MCF 10A (cell line): ENCODE results near the gene HDLBP. TPM values are rescaled to one million over a fixed set of nuclear protein-coding genes. Genes with fewer than 3 reads are reported as not detected.

Experiments used
- BruUV-seq: library from RNA; stranded (reverse); fragments of 400-500 nt; replicated peaks from 2 replicates; lab custom pipeline; 2021; lab: Mats Ljungman, UMichigan
- CTCF ChIA-PET: fragments of 300-600 bp; sonication (Branson Sonifier 250); formaldehyde crosslinking; extraction: SDS; loops from one replicate; lab custom pipeline; 2021; ENCODE audit warnings: antibody characterized with exemption, inconsistent platforms; lab: Yijun Ruan, JAX
- POLR2A ChIA-PET: fragments of 300-600, 350-650 bp; sonication (Branson Sonifier 250); formaldehyde crosslinking; extraction: SDS; loops from one replicate; lab custom pipeline; 2020; ENCODE audit warnings: antibody characterized with exemption, inconsistent platforms; lab: Yijun Ruan, JAX
- DNase-seq: peaks from one replicate; pipeline ENCODE4 v3.0.0-alpha.2; 2018; ENCODE audit not compliant: unreplicated experiment
- H3K27ac Mint-ChIP-seq: one replicate; pipeline ENCODE4 v1.8.0; 2022; ENCODE audit warnings: mild to moderate bottlenecking, low read depth, mixed read lengths; ENCODE audit not compliant: unreplicated experiment
- H3K27me3 Mint-ChIP-seq: one replicate; pipeline ENCODE4 v1.8.0; 2022; ENCODE audit warnings: mixed read lengths; ENCODE audit not compliant: insufficient read depth, unreplicated experiment
- H3K36me3 Mint-ChIP-seq: one replicate; pipeline ENCODE4 v1.8.0; 2022; ENCODE audit warnings: mild to moderate bottlenecking, moderate library complexity, mixed read lengths; ENCODE audit not compliant: insufficient read depth, unreplicated experiment
- H3K4me1 Mint-ChIP-seq: one replicate; pipeline ENCODE4 v1.8.0; 2022; ENCODE audit warnings: mixed read lengths; ENCODE audit not compliant: insufficient read depth, unreplicated experiment
- H3K4me3 Mint-ChIP-seq: one replicate; pipeline ENCODE4 v1.8.0; 2022; ENCODE audit warnings: mild to moderate bottlenecking, moderate library complexity, mixed read lengths; ENCODE audit not compliant: unreplicated experiment
- H3K9me3 Mint-ChIP-seq: one replicate; pipeline ENCODE4 v1.8.0; 2022; ENCODE audit warnings: mixed read lengths; ENCODE audit not compliant: unreplicated experiment
- CTCF ChIP-seq: fragments of 200-600 bp; IDR thresholded peaks from one replicate; pipeline ENCODE4 v1.8.0; 2022; ENCODE audit warnings: antibody characterized with exemption, mild to moderate bottlenecking; ENCODE audit not compliant: unreplicated experiment
- intact Hi-C: fragments of 100-400 bp; cut with micrococcal nuclease; formaldehyde crosslinking; loops from 2 replicates; pipeline ENCODE4 v1.14.1; 2022
- total RNA-seq: library from RNA; stranded (reverse); gene quantifications from 2 replicates; pipeline ENCODE4 v1.2.3, GENCODE V29; 2022

HDLBP gene
- total RNA-seq, 1 experiment from 2014 or later, result 670 TPM

- Mint-ChIP-seq H3K4me1 (peaks cover 39% of the 10 kb centered on the region), H3K9me3 (no peaks in the 10 kb centered on the region), H3K27me3 (no peaks in the 10 kb centered on the region), H3K36me3 (peaks cover 21% of the 10 kb centered on the region), H3K27ac (peak overlapping the region; percentile 100), H3K4me3 (peak overlapping the region; percentile 98)
- TSS peak; percentile 61 for BruUV-seq
- ChIA-PET CTCF (interaction anchor here (0.6 to 2.4 kb wide), 8 partner anchors 17 to 807 kb away, joined by 3 to 10 read pairs (median 4); partner anchors contain the start of gene PPP1R7), POLR2A (interaction anchor here (0.9 to 13.7 kb wide), 21 partner anchors 8 to 728 kb away, joined by 3 to 263 read pairs (median 5); partner anchors contain the start of genes CAPN10, DTYMK and ING5)
- intact Hi-C loops, result loop anchor here (2.0 kb wide), 2 partner anchors 22 to 42 kb away; no protein-coding TSS in a partner anchor
- no peak for TF ChIP-seq CTCF
- peak; percentile 59 for DNase-seq
These were observed 1.0 kb downstream of the HDLBP start for GRCh38 chr2:241314226-241315092.

- TF ChIP-seq CTCF, result no peak
- no TSS peak for BruUV-seq
- ChIA-PET POLR2A (interaction anchor here (0.9 to 13.7 kb wide), 11 partner anchors 11 to 727 kb away, joined by 3 to 263 read pairs (median 8); partner anchors contain the start of genes CAPN10, ING5 and SNED1), CTCF (interaction anchor here (0.6 to 2.4 kb wide), 4 partner anchors 18 to 266 kb away, joined by 3 to 10 read pairs (median 4); no protein-coding TSS in a partner anchor)
- peaks cover 23% of the 10 kb centered on the region for H3K36me3 Mint-ChIP-seq
- no peaks in the 10 kb centered on the region for H3K27me3 Mint-ChIP-seq
- peak overlapping the region; percentile 100 for H3K27ac Mint-ChIP-seq
- DNase-seq, result no peak
- peaks cover 47% of the 10 kb centered on the region for H3K4me1 Mint-ChIP-seq
- H3K4me3 Mint-ChIP-seq, result peak overlapping the region; percentile 98
- no peaks in the 10 kb centered on the region for H3K9me3 Mint-ChIP-seq
- intact Hi-C loops, result loop anchor here (2.0 kb wide), 2 partner anchors 21 to 41 kb away; no protein-coding TSS in a partner anchor
These were observed 1.9 kb downstream of the HDLBP start for GRCh38 chr2:241313543-241314095.

- Mint-ChIP-seq H3K27ac (peak overlapping the region; percentile 89), H3K9me3 (no peaks in the 10 kb centered on the region), H3K4me1 (peaks cover 45% of the 10 kb centered on the region), H3K4me3 (peak overlapping the region; percentile 3), H3K27me3 (no peaks in the 10 kb centered on the region), H3K36me3 (peaks cover 16% of the 10 kb centered on the region)
- ChIA-PET POLR2A (interaction anchor here (0.6 to 13.7 kb wide), 12 partner anchors 8 to 206 kb away, joined by 3 to 263 read pairs (median 4); no protein-coding TSS in a partner anchor), CTCF (interaction anchor here (0.8 to 0.9 kb wide), 2 partner anchors 11 to 23 kb away, joined by 3 read pairs; no protein-coding TSS in a partner anchor)
- no peak for TF ChIP-seq CTCF
- BruUV-seq, result no TSS peak
- intact Hi-C loops, result no loop called here
- DNase-seq, result peak; percentile 63
These were observed 3.4 kb downstream of the HDLBP start for GRCh38 chr2:241312082-241312481.
